GM06990 (cell line): ENCODE results near the gene ZNF12.
A peak's percentile ranks its signal among the peaks of the same experiment; 100 is the strongest.
"Not testable (repeated sequence)": the region's sequence is repeated elsewhere in the genome, so short reads cannot be mapped to it uniquely, and the experiment has no call there.

Source experiments
- DNase-seq: peaks from one replicate; pipeline ENCODE4 v3.0.0-alpha.2; 2011; ENCODE audit not compliant: insufficient read length; ENCODE audit errors: extremely low read depth
- H3K27me3 ChIP-seq: replicated peaks from 2 replicates; pipeline ENCODE4 v1.6.0; 2011; ENCODE audit warnings: low read length; ENCODE audit not compliant: control insufficient read depth, insufficient read depth
- H3K36me3 ChIP-seq: 2 replicates; pipeline ENCODE4 v1.5.1; 2011; ENCODE audit warnings: low read length; ENCODE audit not compliant: control insufficient read depth, insufficient read depth
- H3K4me3 ChIP-seq: replicated peaks from 2 replicates; pipeline ENCODE4 v1.5.1; 2011; ENCODE audit warnings: low read depth, mild to moderate bottlenecking, control low read depth, low read length
- CTCF ChIP-seq: IDR thresholded peaks from 2 replicates; pipeline ENCODE4 v1.5.1; 2011; ENCODE audit warnings: low read length, control low read depth, mild to moderate bottlenecking, inconsistent platforms; ENCODE audit not compliant: insufficient read depth, poor library complexity, severe bottlenecking

Gene ZNF12

DNA sequence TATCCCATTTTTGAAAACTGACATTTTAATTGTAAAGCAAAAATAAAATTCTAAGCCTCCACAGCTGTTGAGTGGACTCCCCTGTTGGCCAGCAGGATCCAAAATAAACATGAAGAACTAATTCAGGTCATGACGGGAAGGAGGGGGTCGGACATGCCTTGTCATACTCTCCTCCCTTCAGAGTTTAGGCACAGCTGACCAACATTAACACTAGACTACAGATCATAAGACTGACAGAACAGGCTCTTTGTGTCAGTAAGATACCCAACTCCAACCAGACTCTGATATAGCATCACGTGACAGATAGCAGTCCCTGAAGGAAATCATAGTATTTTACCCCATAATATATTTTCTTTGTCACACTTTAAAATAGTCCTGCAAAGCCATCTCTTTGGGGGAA lies 20.9 kb upstream of the ZNF12 start:
- no peak overlapping the region for H3K4me3 ChIP-seq
- no peaks in the 10 kb centered on the region for H3K36me3 ChIP-seq
- H3K27me3 ChIP-seq, result no peaks in the 10 kb centered on the region
- TF ChIP-seq CTCF, result no peak
- no peak for DNase-seq

DNA sequence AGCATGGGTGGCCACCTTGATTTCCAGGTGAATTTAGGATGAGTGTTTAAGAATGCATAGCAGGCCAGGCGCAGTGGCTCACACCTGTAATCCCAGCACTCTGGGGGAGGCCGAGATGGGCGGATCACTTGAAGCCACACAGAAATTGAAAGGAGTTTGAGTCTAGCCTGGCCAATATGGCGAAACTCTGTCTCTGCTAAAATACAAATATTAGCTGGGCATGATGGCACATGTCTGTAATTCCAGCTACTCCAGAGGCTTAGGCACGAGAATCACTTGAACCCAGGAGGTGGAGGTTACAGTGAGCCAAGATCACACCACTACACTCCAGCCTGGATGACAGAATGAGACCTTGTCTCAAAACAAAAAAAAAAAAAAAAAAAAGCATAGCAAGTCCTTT lies 19.6 kb upstream of the ZNF12 start:
- not testable (repeated sequence) for H3K4me3 ChIP-seq, H3K36me3 ChIP-seq, H3K27me3 ChIP-seq, DNase-seq

GRCh38 chr7:6725003-6725402 lies 18.3 kb upstream of the ZNF12 start:
- no peaks in the 10 kb centered on the region for H3K27me3 ChIP-seq
- no peak for TF ChIP-seq CTCF
- H3K4me3 ChIP-seq, result no peak overlapping the region; the same call in 1 of the 2 replicates
- no peaks in the 10 kb centered on the region for H3K36me3 ChIP-seq
- DNase-seq, result peak; percentile 79

- DNase-seq, H3K27me3 ChIP-seq, H3K4me3 ChIP-seq, H3K36me3 ChIP-seq: not testable (repeated sequence)
These were observed 17.6 kb upstream of the ZNF12 start for GRCh38 chr7:6724351-6724750.

DNA sequence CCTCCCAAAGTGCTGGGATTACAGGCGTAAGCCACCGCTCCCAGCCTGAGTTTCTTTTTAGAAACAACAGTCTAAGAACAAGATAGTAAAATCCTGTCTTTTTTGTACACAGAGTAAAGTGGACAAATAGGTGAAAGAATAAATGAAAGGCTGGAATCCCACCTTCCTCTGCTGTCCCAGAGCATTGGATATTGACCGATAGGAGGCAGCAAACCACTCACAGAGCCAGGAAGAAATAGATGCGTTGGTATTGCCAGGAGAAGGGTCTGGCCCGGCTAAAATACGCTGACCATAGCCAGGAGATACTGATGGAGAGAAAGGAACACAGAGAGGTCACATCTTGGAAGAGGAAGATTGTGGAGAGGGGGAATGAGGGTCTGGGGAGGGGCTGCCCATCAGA lies 11.4 kb upstream of the ZNF12 start:
- Histone ChIP-seq H3K27me3 (no peaks in the 10 kb centered on the region), H3K36me3 (no peaks in the 10 kb centered on the region), H3K4me3 (no peak overlapping the region)
- peak; percentile 40 for TF ChIP-seq CTCF
- DNase-seq, result no peak

DNA sequence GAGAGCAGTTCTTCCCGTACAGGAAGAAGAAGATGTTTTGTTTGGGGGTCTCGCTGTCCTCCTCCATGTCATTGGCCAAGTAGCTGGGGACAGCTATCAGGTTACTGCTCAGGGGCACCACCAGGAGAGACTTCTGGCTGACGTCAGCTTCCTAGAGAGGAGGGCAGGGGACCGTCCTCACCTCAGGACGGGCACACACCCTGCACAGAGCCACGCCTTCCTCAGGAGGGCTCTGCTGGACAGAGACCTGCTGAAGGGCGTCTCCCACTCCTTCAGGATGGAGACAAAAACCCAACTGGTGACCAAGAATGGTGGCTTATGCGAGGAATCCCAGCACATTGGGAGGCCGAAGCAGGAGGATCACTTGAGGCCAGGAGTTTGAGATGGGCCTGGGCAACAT lies 9.2 kb upstream of the ZNF12 start:
- not testable (repeated sequence) for H3K4me3 ChIP-seq, DNase-seq, H3K27me3 ChIP-seq, H3K36me3 ChIP-seq

GRCh38 chr7:6714360-6714759 lies 7.6 kb upstream of the ZNF12 start:
- no peaks in the 10 kb centered on the region for H3K36me3 ChIP-seq
- no peaks in the 10 kb centered on the region for H3K27me3 ChIP-seq
- no peak for TF ChIP-seq CTCF
- no peak for DNase-seq
- H3K4me3 ChIP-seq, result no peak overlapping the region
